ENCODE results near the gene ART3.

- TF ChIP-seq CTCF (IDR thresholded peaks at IDR 0.05 in 4 of 5, conservative IDR thresholded peaks at IDR 0.05 in 1 of 5) (no peak), POLR2A (IDR thresholded peaks at IDR 0.05) (no peak)
Measured at GRCh38 chr4:76117536-76117935, 43.0 kb downstream of the ART3 start.
